Esophagus squamous epithelium (tissue), 4 donors: Measurements from ENCODE around the gene CDHR4.
A peak's percentile ranks its signal among the peaks of the same experiment; 100 is the strongest.

ENCODE experiments used
- POLR2A ChIP-seq, 4 donors: fragments of 450-650 bp; IDR thresholded peaks; one replicate each; pipeline ENCODE4 v1.6.1; 2017; ENCODE audit warnings: antibody characterized with exemption in 4 of 4, mild to moderate bottlenecking in 4 of 4, moderate library complexity in 3 of 4
- TF ChIP-seq, protein P1 (sequence below), 6 experiments: fragments of 450-650 bp in 4 of 6; fragments of 200-600 bp in 2 of 6; sonication (generic) in 2 of 6; IDR thresholded peaks; one replicate each; pipeline ENCODE4 v1.5.1; 2016 to 2019; ENCODE audit warnings: antibody characterized with exemption in 6 of 6, mild to moderate bottlenecking in 4 of 6, moderate library complexity in 4 of 6

DNA sequence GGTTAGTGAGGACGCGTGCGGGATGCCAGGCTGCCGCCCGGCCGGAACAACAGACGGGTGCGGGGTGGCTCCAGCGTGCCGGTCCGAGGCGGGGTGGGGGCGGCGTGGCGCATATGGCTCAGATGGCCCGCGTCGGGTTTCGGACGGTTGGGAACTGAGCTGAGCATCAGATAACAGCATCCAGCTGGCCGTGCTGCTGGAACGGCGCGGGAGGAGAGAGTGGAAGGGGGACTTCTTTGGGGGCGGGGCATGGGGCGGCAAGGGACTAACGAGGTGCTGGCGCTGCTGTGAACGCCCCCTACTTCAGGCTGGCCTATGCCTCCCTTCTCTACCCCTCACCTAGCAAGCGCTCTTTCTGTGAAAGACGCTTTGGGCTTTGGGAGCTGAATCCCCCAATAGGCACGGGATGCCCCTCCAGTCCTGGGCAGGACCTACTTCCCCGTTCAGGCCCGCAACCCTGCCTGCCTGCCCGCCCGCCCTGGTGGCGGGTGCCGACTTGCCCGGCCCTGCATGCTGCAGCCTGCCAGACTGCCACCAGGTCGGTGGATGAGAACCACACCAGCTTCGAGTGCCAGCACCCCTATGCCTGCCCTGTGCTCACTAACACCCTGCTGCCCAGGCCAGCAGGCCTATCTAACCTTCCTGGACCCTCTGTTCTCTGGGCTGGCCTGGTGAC is 3.9 kb upstream of the CDHR4 start:
- TF ChIP-seq, protein P1, sequence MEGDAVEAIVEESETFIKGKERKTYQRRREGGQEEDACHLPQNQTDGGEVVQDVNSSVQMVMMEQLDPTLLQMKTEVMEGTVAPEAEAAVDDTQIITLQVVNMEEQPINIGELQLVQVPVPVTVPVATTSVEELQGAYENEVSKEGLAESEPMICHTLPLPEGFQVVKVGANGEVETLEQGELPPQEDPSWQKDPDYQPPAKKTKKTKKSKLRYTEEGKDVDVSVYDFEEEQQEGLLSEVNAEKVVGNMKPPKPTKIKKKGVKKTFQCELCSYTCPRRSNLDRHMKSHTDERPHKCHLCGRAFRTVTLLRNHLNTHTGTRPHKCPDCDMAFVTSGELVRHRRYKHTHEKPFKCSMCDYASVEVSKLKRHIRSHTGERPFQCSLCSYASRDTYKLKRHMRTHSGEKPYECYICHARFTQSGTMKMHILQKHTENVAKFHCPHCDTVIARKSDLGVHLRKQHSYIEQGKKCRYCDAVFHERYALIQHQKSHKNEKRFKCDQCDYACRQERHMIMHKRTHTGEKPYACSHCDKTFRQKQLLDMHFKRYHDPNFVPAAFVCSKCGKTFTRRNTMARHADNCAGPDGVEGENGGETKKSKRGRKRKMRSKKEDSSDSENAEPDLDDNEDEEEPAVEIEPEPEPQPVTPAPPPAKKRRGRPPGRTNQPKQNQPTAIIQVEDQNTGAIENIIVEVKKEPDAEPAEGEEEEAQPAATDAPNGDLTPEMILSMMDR (IDR thresholded peaks at IDR 0.05), result peak in 3 of 6 experiments; percentile 20 to 54 (median 42)
- no peak for TF ChIP-seq POLR2A (IDR thresholded peaks at IDR 0.05)
